Neural cell (in vitro differentiated cells): ENCODE data around the gene DZIP1L.

Experiments used
- EZH2 ChIP-seq: fragments of 200-600, 300-800 bp; shearing (Covaris generic), sonication (generic); IDR thresholded peaks from 2 replicates; pipeline ENCODE4 v1.6.1; 2014; ENCODE audit warnings: antibody characterized with exemption, low read length, borderline replicate concordance, mild to moderate bottlenecking; ENCODE audit not compliant: insufficient read depth, poor library complexity, severe bottlenecking
- TAF1 ChIP-seq: IDR thresholded peaks from 2 replicates; pipeline ENCODE4 v1.6.1; 2012; ENCODE audit warnings: low read depth
- TF ChIP-seq, protein P1 (sequence below): fragments of 450-650 bp; IDR thresholded peaks from 2 replicates; pipeline ENCODE4 v1.5.1; 2014; ENCODE audit warnings: antibody characterized with exemption, mild to moderate bottlenecking, moderate library complexity; ENCODE audit not compliant: poor library complexity, severe bottlenecking

- TF ChIP-seq EZH2 (no peak), TAF1 (no peak)
- TF ChIP-seq, protein P1, sequence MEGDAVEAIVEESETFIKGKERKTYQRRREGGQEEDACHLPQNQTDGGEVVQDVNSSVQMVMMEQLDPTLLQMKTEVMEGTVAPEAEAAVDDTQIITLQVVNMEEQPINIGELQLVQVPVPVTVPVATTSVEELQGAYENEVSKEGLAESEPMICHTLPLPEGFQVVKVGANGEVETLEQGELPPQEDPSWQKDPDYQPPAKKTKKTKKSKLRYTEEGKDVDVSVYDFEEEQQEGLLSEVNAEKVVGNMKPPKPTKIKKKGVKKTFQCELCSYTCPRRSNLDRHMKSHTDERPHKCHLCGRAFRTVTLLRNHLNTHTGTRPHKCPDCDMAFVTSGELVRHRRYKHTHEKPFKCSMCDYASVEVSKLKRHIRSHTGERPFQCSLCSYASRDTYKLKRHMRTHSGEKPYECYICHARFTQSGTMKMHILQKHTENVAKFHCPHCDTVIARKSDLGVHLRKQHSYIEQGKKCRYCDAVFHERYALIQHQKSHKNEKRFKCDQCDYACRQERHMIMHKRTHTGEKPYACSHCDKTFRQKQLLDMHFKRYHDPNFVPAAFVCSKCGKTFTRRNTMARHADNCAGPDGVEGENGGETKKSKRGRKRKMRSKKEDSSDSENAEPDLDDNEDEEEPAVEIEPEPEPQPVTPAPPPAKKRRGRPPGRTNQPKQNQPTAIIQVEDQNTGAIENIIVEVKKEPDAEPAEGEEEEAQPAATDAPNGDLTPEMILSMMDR, result no peak
Observed at GRCh38 chr3:138125548-138126221, 10.3 kb upstream of the DZIP1L start.
